ENCODE data around the gene TNFRSF21.

DNA sequence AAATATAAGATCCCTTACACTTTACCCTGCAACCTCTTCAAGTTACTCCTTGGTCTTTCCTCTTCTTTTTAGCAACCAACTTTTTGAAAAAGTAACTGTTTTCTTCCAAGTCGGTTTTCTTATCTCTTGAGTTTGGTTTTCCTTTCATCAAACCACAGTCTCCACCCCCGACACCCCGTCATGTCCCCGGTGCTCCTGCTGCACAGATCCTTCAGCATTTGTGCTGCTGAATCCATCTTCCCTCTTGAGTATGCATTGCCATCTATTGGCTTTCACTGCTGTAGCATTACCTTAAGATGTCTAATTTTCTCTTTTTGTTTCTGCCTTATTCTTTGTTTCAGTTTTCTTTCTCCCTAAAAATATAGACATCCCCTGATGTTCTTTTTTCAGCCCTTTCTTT is 11.9 kb upstream of the TNFRSF21 start:
- TF ChIP-seq, protein P1, sequence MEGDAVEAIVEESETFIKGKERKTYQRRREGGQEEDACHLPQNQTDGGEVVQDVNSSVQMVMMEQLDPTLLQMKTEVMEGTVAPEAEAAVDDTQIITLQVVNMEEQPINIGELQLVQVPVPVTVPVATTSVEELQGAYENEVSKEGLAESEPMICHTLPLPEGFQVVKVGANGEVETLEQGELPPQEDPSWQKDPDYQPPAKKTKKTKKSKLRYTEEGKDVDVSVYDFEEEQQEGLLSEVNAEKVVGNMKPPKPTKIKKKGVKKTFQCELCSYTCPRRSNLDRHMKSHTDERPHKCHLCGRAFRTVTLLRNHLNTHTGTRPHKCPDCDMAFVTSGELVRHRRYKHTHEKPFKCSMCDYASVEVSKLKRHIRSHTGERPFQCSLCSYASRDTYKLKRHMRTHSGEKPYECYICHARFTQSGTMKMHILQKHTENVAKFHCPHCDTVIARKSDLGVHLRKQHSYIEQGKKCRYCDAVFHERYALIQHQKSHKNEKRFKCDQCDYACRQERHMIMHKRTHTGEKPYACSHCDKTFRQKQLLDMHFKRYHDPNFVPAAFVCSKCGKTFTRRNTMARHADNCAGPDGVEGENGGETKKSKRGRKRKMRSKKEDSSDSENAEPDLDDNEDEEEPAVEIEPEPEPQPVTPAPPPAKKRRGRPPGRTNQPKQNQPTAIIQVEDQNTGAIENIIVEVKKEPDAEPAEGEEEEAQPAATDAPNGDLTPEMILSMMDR (conservative IDR thresholded peaks at IDR 0.05), result no peak
- no peak for TF ChIP-seq EZH2 (IDR thresholded peaks at IDR 0.05; ENCODE audit: low read depth)
